NCI-H2029 treated with DMSO at 0.1 percent for 48 hours (cell line): ENCODE data around the gene AREL1.

ENCODE experiments used
- DNase-seq: peaks from one replicate; lab custom pipeline; 2025; lab: John Stamatoyannopoulos, UW

The AREL1 gene

DNA sequence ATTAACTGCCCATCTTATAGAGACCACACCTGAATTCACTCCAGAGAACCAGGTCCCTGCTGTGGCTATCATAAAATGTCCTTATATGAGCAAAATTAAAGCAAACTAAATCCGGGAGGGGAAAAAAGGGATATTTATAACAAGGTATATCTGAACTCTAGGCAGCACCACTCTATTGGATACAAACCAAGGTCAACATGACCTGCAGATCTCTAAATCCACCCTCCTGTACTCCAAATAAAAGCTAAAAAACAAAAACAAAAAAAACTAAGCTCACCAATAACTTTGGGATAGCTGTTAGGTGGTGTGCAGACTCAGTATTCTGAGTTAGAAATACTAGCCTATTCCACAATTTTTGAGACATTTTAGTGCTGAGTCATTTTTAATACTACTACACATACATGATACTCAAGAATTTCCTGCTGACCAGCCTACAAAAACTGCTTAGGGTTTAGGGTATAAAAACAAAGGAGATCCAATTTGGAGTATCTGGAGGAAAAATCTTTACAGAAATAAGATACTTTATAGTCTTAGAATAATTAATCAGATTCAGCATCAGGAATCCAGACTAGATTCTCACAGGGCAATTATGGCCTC lies 54.2 kb downstream of the AREL1 start:
- no peak for DNase-seq

DNA sequence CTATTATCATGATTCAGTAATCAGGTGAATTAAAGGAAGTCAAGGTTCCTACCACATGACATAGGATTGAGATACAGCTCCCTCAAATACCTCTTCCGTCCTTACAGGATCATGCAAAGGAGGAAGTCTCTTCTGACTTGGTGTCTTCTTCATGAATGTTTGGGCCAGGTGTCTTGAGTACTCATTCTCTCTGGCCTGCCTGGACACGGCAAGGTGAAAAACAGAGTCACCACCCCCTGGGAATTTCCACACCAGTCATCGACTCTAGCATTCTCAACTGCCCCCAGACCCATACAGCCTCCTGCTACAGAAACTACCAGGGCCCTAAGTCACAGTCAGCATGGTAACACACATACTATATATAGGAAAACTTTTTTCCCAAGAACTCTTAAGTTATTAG lies 55.9 kb downstream of the AREL1 start:
- DNase-seq = no peak

DNA sequence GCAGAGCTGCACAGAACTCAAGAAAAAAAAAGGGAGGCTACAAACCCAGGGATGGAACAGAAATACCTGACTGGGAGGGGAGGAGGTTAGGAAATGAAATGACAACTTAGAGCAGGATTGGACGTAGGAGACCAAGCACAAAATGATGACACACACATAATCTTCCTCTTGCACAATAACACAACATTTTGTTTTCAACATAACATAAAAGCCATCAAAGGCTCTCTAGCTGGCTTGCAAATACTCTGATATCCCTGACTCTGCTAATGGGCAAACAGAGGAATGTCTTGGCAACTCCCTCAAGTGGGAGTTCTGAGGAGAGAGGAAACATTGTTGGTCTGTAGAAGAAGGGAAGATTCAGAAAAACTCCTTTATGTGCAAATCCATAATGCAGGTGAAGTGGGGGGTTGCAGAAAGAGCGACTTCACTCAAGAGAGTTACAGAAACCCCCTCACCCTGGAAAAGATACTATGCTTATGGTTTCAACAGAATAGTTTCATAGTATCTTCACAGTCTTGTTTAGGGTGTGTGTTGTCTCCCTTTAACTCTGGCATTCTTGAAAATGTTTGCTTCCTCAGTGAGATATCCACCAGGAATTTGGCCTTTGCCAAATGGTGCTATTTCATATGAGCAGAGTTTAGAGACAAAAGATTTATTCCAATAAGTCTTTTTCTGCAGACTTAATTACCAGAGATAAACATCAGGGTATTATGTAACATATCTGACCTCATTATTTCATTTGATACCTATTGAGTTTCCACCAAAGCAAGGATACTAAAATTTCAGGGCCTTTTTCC lies 57.1 kb downstream of the AREL1 start:
- no peak for DNase-seq

- DNase-seq = no peak
Measured at GRCh38 chr14:74654931-74655330, 57.9 kb downstream of the AREL1 start.

GRCh38 chr14:74653386-74654138 lies 59.3 kb downstream of the AREL1 start:
- no peak for DNase-seq

DNA sequence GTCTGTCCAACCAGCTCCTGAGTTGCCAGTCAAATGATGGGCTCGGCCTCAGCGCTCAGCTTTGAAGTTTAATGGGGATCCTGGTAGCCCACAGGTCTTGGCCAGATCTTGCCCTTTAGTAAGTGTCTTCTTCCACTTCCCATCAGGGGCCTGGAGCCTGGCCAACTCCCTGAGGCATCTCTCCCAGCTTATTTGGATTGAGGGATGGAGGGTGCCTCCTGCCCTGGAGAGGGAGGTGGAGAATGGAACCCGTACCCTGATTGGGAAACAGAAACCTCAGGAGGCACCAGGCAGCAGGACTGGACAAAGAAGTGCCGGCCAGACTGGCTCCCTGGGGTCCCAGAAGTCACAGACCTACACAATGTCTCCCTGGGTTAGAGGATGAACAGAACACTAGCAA lies 60.3 kb downstream of the AREL1 start:
- no peak for DNase-seq

DNA sequence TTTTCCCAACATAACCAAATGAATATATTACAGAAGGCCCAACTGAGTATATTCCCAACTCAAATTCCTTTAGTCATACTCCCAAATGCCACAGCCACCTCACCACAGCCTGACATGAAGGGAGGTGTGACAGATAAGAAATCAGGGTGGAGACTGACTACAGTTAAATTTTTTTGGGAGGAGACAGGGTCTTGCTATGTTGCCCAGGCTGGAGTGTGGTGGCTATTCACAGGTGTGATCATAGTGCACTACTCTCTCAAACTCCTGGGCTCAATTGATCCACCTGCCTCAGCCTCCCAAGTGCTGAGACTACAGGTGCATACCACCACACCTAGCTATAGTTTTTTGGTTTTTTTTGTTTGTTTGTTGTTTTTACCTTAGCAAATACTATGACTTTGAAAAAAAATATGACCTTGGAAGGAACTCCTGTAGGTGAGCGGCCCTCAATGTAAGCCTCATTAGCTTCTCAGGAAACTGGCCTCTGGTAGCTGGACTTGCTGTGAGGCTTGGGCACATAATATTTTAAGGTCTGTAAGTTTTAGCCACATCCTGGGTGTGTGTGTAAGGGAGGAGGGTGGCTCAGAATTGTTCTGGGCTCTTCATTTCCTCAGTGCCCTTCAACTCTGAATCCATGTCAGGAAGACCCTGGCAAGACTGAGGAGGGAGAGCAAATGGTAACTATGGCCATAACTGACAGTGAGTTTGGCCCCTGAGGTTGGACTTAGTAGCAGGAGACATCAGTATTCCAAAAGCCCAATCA lies 61.8 kb downstream of the AREL1 start:
- DNase-seq = no peak

DNA sequence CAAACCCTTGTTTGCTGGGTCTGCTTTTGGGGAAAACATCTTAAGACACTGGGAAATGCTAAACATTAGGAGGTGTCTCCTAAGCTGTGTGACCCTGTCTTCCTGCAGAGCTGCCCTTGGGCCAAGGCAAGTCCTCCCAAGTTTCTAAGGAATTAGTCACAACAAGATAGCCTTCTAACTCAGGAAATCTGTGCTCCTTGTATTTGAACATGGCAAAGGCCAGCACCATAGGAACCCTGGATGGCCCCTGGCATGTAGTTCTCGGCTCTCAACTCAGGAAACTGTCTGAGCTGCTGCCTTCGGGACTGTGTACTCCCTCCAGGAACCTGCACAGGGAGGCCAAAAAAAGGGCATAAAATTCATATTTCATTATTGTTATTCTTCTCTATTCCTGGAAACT lies 63.2 kb downstream of the AREL1 start:
- DNase-seq = no peak

GRCh38 chr14:74649167-74649566 lies 63.7 kb downstream of the AREL1 start:
- no peak for DNase-seq

DNA sequence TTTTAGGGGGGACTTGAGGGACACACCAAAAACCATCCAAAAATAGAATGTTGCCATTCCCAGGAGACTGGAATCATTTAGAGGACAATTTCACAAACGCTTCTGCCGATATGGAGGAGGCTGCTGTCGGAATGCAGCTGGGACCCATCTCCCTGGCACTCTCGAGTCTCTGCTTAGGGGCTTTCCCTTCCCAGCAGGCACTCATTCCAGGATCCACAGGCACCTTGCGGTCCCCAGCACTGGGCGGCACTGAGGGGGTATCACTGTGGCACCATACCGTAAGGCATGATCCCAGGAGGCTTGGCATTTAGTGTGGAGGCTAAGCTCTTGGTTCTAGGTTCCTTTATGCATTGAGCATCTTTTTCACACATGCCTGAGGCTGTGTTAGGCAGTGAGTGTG lies 64.3 kb downstream of the AREL1 start:
- DNase-seq = no peak

DNA sequence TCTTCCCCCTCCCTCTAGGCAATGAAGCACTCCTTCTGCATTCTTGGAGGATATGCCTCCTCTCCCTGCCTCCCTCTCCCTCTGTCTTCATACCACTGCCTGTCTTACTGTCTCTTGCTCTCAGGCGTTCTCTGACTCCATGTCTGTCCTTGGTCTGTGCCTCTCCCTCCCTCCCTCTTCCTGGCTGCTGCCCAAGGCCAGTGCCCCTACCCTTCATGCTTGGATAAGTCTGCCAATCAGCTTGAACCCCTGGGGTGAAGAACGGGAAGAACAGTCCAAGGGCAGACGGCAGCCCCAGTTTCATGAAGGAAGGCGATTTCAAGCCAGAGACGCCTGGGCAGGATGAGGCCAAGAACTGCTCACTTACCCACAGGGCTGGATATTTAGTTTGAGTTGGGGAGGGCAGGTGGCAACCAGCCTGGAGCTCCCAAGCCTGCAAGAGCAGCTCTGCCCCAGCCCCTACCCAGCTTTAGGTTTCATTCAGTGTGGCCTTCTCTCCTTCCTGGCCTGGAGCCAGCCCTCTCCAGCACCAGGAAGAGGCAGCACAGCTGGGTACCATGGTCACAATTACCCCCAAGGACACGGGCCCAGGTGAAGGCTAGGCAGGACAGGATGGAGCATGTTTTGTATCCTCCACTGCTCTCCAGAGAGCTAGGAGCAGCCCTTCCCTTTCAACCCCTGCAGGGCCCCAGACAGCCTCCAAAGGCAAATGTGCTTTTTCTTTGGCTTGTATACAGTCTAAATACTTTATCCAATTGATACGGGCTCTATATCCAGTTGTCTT lies 65.0 kb downstream of the AREL1 start:
- DNase-seq = peak; percentile 18

DNA sequence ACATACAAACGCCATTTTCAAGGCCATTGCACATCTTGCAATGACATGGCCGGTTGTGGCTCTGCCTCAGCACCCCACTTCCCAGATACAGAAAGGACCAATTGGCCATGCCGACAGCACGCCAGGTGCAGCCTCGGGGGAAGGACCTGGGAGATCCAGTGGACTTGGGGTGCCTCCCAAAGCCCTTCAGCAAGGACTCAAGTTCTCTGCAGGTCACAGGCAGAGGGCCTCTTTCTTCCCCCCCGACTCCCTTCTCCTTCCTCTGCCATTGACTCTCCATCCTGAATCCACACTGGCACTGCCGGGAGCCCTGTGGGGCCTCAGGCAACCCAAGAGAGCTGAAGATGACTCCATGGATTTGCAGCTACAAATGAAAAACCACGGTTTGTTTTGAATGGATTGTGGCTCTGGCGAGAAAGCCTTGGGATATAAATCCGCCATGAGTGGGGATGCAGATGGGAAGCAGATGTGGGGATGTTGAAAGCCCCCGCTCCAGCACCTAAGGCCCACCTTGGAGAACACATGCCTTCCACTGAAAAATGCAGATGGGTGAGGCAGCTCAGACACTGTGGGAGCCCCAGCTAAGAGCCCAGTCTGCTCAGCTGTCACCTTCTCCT lies 65.7 kb downstream of the AREL1 start:
- DNase-seq = no peak

DNA sequence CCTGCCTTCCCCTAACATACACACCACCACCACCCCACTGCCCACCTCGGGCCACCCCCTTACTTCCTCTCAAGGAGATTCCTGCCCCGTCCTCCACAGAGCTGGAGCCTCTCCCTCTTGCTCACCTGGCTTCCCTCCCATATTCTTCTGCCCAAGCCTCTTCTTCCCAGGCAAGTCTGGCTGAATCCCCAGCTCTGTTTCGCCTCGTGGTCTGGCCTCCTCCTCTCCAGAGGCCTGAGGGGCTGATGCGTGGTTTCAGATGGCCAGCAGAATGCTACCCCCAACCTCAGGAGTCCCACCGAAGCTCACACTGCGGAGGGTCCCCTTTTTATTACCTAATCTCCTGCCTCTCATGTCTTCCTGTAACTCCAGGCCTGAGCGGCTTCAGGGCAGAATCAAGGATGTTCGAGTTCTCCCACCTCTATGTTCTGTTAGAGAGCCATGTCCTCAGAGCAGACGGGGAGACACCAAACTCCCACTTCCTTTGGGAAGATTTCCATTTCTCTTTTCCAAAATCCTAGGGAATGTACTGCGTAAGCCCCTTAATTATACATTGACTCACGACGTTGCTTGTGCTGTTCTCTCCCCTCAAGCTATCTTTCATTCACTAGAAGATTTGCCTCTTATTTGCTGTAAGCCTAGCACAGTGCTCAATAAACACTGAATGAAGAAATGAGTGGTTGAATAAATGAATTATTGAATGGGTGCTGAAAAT lies 67.0 kb downstream of the AREL1 start:
- DNase-seq = no peak

GRCh38 chr14:74645244-74645643 lies 67.6 kb downstream of the AREL1 start:
- DNase-seq = no peak

DNA sequence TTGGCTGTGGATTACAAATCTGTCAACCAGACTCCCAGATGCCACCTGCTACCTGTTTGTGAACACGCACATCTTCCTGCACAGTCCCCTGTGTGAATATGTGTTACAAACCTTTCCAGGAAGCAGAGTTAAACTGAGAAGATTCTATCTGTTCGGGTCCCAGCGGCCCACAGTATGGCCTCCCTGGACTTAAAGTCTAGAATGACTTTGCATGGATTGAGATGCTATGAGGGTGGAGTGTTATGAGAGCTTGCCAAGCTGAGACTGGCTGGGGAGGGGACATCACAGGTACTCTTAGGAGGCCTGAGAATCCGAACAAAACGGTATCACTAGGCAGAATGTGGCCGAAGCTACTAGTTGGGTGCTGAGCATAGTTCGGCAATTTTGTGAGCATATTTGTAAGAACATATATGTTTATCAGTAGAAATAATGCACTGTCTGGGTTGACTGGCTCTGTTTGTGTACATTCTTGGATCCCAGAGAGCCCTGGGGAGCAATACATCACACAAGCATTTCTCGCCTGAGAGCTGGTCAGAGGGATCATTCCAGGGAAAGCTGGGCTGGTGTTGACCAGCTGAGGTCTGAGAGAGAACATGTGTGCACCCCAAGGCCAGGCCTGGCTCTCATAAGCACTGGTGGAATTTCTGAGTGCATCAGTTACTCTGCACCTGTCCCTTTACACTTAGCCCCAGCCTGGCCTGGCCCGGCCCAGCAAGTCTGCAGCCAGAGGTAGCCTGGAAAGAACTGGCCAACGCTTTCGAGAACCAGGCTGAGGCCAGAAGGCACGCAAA lies 71.1 kb downstream of the AREL1 start:
- no peak for DNase-seq

DNA sequence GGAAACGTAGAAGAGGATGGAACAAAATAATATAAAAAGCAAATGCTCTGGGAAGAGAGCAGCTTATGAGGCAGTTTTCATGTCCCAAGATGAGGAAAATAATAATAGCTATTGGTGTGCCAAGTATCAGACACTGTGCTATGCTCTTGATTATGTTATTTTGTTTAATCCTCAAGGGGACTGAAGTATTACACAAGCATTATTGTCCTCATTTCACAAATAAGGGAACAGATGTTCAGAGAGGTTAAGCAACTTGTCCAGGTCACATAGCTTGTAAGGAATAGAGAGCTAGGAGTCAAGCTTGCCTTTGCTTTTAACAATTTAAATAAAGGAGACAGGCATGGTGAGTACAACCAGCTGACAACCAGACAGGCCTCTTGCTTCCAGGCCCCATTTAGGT lies 73.9 kb downstream of the AREL1 start:
- DNase-seq = no peak

DNA sequence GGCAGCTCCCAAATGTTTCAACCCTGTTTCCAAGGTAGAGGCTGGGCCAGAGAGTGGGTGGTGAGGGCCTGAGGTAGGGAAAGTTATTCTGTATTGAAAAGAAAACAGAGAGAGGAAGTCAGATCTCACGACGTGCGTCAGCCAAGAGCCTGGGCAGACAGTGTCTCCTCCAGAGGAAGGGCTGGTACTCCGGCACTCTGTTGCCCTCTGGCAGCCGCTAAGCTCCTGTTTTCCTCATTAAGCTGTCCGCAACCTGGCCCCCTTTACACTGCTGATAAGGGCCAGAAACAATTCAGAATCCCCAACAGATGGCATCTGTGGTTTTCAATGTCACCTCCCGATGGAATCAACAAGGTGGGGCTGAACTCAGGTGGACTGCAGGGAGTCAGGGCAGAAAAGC lies 74.8 kb downstream of the AREL1 start:
- no peak for DNase-seq

GRCh38 chr14:74637178-74637550 lies 75.7 kb downstream of the AREL1 start:
- no peak for DNase-seq

GRCh38 chr14:74636424-74637177 lies 76.3 kb downstream of the AREL1 start:
- no peak for DNase-seq
